Omental fat pad (tissue), 4 donors: Measurements from ENCODE around the gene ADAM22. TPM values are rescaled to one million over a fixed set of nuclear protein-coding genes. Genes with fewer than 3 reads are reported as not detected.
A peak's percentile ranks its signal among the peaks of the same experiment; 100 is the strongest.
"Not testable (repeated sequence)": the region's sequence is repeated elsewhere in the genome, so short reads cannot be mapped to it uniquely, and the experiment has no call there.

Experiments
- ATAC-seq: fragments of 150-250 bp; one replicate; pipeline ENCODE4 v1.9.1; 2016; ENCODE audit warnings: mild to moderate bottlenecking, moderate library complexity; ENCODE audit not compliant: low FRiP score
- DNase-seq: peaks from one replicate; pipeline ENCODE4 v3.0.0-alpha.2; 2019; ENCODE audit warnings: low spot score
- total RNA-seq, 4 donors: library from RNA; depleted of rRNA; stranded (reverse); fragments of >200 nt; gene quantifications; one replicate each; pipeline ENCODE4 v1.1.0, GENCODE V29; 2016
- TF ChIP-seq, protein P1 (sequence below), 3 donors: fragments of 450-650 bp; IDR thresholded peaks; one replicate each; pipeline ENCODE4 v1.5.1; 2016 to 2017; ENCODE audit warnings: antibody characterized with exemption in 3 of 3, mild to moderate bottlenecking in 3 of 3, moderate library complexity in 2 of 3

The ADAM22 gene, protein sequence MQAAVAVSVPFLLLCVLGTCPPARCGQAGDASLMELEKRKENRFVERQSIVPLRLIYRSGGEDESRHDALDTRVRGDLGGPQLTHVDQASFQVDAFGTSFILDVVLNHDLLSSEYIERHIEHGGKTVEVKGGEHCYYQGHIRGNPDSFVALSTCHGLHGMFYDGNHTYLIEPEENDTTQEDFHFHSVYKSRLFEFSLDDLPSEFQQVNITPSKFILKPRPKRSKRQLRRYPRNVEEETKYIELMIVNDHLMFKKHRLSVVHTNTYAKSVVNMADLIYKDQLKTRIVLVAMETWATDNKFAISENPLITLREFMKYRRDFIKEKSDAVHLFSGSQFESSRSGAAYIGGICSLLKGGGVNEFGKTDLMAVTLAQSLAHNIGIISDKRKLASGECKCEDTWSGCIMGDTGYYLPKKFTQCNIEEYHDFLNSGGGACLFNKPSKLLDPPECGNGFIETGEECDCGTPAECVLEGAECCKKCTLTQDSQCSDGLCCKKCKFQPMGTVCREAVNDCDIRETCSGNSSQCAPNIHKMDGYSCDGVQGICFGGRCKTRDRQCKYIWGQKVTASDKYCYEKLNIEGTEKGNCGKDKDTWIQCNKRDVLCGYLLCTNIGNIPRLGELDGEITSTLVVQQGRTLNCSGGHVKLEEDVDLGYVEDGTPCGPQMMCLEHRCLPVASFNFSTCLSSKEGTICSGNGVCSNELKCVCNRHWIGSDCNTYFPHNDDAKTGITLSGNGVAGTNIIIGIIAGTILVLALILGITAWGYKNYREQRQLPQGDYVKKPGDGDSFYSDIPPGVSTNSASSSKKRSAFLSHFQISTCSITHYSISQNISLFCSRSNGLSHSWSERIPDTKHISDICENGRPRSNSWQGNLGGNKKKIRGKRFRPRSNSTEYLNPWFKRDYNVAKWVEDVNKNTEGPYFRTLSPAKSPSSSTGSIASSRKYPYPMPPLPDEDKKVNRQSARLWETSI
- 1 to 10 TPM in 3 of 4 donors, under 1 TPM in 1; 0.82 to 7.3 (median 3.4) TPM for total RNA-seq

DNA sequence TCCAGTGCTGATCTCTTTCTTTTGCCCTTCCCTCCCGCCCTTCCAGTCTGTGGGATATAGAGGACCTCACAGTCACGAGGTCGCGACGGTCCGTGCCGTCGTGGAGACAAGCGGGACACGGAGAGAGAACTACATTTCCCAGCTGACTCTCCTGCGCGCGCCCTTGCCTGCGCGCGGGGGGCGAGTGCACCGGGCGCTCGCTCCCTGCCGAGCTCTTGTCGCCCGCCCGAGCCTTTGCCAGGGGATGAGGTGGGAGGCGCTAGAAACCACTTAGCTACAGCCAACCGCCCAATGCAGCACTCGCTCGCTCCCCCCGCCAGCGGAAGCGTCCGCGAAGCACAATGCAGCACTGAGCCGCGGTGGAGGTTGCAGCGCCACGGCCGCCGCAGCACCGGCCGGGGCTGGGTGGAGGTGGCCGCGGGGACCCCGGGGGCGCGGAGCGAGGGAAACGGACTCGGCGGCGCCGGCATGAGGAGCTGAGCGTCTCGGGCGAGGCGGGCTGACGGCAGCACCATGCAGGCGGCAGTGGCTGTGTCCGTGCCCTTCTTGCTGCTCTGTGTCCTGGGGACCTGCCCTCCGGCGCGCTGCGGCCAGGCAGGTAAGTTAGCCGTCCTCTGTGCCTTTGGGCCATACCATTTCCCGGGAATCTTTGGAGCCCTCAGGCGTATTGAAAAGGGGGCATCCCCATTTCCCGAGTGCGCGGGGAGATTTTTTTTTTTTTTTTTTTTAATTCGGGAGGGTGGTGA is at the start of gene ADAM22:
ADAM22 (plus strand) TSS at position 299 of the 746 bp plus-strand sequence; CDS start at position 514, 215 bp downstream.
- TF ChIP-seq, protein P1, sequence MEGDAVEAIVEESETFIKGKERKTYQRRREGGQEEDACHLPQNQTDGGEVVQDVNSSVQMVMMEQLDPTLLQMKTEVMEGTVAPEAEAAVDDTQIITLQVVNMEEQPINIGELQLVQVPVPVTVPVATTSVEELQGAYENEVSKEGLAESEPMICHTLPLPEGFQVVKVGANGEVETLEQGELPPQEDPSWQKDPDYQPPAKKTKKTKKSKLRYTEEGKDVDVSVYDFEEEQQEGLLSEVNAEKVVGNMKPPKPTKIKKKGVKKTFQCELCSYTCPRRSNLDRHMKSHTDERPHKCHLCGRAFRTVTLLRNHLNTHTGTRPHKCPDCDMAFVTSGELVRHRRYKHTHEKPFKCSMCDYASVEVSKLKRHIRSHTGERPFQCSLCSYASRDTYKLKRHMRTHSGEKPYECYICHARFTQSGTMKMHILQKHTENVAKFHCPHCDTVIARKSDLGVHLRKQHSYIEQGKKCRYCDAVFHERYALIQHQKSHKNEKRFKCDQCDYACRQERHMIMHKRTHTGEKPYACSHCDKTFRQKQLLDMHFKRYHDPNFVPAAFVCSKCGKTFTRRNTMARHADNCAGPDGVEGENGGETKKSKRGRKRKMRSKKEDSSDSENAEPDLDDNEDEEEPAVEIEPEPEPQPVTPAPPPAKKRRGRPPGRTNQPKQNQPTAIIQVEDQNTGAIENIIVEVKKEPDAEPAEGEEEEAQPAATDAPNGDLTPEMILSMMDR (IDR thresholded peaks at IDR 0.05), result no peak
- ATAC-seq (peak; percentile 90), DNase-seq (peak; percentile 32)

DNA sequence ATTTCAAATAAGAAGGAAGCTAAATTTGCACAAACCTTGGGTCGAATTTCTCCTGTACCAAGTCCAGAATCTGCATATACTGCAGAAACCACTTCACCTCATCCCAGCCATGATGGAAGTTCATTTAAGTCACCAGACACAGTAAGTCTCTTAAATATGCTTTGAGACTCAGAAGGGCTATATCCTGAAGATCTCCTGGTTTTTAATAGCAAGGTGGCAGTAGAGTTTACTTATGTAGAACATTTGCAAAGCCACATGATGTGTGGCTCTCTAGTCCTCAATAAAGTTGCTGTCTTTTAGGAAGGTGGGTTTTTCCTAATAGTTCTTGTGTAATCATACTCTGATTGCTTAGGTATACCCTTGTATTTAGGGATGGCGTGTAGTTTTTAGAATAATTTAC is 49.0 kb upstream of the ADAM22 start:
- DNase-seq (no peak), ATAC-seq (no peak)
- TF ChIP-seq, protein P1 (IDR thresholded peaks at IDR 0.05), result no peak

DNA sequence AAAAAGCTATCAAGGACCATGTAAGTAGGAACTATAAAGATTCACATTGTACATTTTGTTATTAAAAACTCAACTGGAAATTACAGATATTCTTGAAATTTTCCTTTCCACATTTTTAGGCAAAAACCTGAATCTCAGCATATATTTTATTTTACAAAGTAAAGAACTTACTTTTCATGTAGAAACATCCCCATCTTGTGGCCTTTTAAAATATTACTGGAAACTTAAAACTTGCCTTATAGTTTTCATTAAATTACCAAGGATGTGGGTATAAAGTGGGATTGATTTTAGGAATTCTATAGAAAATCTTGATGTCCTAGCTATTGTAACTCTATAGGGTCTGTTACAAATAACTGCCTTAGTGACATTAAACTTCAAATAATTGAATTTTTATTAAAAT is 47.2 kb upstream of the ADAM22 start:
- TF ChIP-seq, protein P1 (IDR thresholded peaks at IDR 0.05), result no peak
- DNase-seq, result no peak
- no peak for ATAC-seq

DNA sequence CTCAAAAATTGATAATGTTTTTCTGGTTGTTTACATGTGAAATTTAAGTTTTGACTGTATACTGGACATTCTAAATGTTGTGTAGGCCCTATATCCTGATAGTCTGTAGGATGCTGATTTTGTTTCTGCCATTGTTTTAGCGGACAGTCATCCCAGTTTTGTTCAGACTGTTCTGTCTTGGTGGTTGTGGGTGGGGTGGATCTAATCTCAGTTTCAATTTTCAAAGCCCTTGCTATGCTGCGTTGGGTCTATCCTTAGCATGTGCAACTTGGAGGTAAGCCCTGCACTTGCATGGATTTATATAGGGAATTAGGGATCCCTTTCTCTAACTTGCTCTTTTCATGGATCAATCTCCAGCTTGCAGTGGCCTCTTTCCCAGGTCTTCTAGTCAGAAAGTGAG is 38.7 kb upstream of the ADAM22 start:
- TF ChIP-seq, protein P1 (IDR thresholded peaks at IDR 0.05), result no peak
- DNase-seq (no peak), ATAC-seq (no peak)

DNA sequence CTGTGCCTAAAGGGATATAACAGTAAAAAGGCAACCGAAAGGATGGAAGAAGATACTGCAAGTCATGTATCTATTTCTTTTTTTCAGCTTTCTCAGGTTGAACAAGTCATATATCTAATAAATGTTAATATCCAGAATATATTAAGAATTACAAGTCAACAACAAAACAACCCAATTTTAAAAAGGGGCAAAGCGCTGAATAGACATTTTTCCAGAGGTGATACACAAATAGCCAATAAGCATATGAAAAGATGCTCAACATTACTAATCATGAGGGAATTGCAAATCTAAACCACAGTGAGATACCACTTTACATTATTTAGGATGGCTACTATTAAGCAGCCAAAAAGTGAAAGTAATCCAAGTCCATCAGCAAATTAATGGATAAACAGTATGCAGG is 34.8 kb upstream of the ADAM22 start:
- DNase-seq (no peak), ATAC-seq (no peak)
- TF ChIP-seq, protein P1 (IDR thresholded peaks at IDR 0.05), result no peak

DNA sequence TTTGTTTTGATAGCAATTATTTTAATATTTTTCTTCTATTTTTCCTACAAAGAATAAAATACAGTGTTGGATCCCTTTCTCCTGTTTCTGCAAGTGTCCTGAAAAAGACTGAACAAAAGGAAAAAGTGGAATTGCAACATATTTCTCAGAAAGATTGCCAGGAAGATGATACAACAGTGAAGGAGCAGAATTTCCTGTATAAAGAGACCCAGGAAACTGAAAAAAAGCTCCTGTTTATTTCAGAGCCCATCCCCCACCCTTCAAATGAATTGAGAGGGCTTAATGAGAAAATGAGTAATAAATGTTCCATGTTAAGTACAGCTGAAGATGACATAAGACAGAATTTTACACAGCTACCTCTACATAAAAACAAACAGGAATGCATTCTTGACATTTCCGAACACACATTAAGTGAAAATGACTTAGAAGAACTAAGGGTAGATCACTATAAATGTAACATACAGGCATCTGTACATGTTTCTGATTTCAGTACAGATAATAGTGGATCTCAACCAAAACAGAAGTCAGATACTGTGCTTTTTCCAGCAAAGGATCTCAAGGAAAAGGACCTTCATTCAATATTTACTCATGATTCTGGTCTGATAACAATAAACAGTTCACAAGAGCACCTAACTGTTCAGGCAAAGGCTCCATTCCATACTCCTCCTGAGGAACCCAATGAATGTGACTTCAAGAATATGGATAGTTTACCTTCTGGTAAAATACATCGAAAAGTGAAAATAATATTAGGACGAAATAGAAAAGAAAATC is 26.7 kb upstream of the ADAM22 start:
- peak; percentile 19 for ATAC-seq
- not testable (repeated sequence) for DNase-seq

DNA sequence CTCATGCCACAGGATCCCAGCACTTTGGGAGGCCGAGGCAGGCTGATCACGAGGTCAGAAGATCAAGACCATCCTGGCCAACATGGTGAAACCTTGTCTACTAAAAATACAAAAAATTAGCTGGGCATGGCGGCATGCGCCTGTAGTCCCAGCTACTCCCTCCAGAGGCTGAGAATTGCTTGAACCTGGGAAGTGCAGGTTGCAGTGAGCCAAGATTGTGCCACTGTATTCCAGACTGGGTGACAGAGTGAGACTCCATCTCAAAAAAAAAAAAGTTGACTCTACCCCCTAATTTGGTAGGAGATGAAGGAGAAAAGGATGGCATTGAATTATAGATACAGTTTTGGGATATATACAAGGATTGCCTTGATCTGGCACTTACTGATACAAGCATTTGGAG is 25.2 kb upstream of the ADAM22 start:
- ATAC-seq, DNase-seq: not testable (repeated sequence)
